H9 (cell line): Measurements from ENCODE around the gene NLRC3. TPM values are rescaled to one million over a fixed set of nuclear protein-coding genes. Genes with fewer than 3 reads are reported as not detected.

Source experiments
- DNase-seq: peaks from one replicate; pipeline ENCODE4 v3.0.0-alpha.2; 2017
- H2AFZ ChIP-seq: one replicate; pipeline ENCODE4 v1.6.1; 2013; ENCODE audit warnings: mild to moderate bottlenecking, low read length, control low read depth, moderate library complexity
- H2AK5ac ChIP-seq: 2 replicates; pipeline ENCODE4 v1.6.1; 2013; ENCODE audit warnings: low read length, control low read depth, mixed read lengths; ENCODE audit not compliant: insufficient read length
- H2BK120ac ChIP-seq: one replicate; pipeline ENCODE4 v1.6.1; 2013; ENCODE audit warnings: low read depth, mild to moderate bottlenecking, low read length, control low read depth, inconsistent platforms; ENCODE audit not compliant: poor library complexity, severe bottlenecking
- H2BK12ac ChIP-seq: 2 replicates; pipeline ENCODE4 v1.6.1; 2013; ENCODE audit warnings: low read length, control low read depth, mixed read lengths, low read depth; ENCODE audit not compliant: insufficient read length
- H2BK15ac ChIP-seq: 2 replicates; pipeline ENCODE4 v1.6.1; 2013; ENCODE audit warnings: low read depth, low read length, control low read depth
- H2BK20ac ChIP-seq: one replicate; pipeline ENCODE4 v1.6.1; 2013; ENCODE audit warnings: low read depth, mild to moderate bottlenecking, low read length, control low read depth, inconsistent platforms; ENCODE audit not compliant: poor library complexity, severe bottlenecking
- H2BK5ac ChIP-seq: 2 replicates; pipeline ENCODE4 v1.6.1; 2013; ENCODE audit warnings: low read length, control low read depth, mixed read lengths; ENCODE audit not compliant: insufficient read length
- H3K14ac ChIP-seq: 2 replicates; pipeline ENCODE4 v1.6.1; 2013; ENCODE audit warnings: low read length, control low read depth; ENCODE audit not compliant: insufficient read depth
- H3K18ac ChIP-seq: 2 replicates; pipeline ENCODE4 v1.6.1; 2013; ENCODE audit warnings: low read depth, mild to moderate bottlenecking, mixed read lengths, low read length, control low read depth; ENCODE audit not compliant: insufficient read length
- H3K23ac ChIP-seq: 2 replicates; pipeline ENCODE4 v1.6.1; 2013; ENCODE audit warnings: low read length, control low read depth, mixed read lengths, low read depth; ENCODE audit not compliant: insufficient read length
- H3K23me2 ChIP-seq: 2 replicates; pipeline ENCODE4 v1.6.1; 2013; ENCODE audit warnings: low read depth, mild to moderate bottlenecking, mixed read lengths, low read length, control low read depth; ENCODE audit not compliant: insufficient read length, poor library complexity, severe bottlenecking
- H3K27ac ChIP-seq: 2 replicates; pipeline ENCODE4 v1.5.1; 2013; ENCODE audit warnings: low read length, control low read depth, mixed read lengths, low read depth; ENCODE audit not compliant: insufficient read length
- H3K27me3 ChIP-seq: 2 replicates; pipeline ENCODE4 v1.6.1; 2013; ENCODE audit warnings: low read length, control low read depth, inconsistent platforms; ENCODE audit not compliant: insufficient read depth
- H3K4ac ChIP-seq: 2 replicates; pipeline ENCODE4 v1.6.1; 2013; ENCODE audit warnings: low read depth, mild to moderate bottlenecking, control low read depth, inconsistent platforms, low read length, moderate library complexity
- H3K4me1 ChIP-seq: 2 replicates; pipeline ENCODE4 v1.6.1; 2013; ENCODE audit warnings: low read length, control low read depth, inconsistent platforms; ENCODE audit not compliant: insufficient read depth
- H3K4me2 ChIP-seq: 2 replicates; pipeline ENCODE4 v1.6.1; 2013; ENCODE audit warnings: low read length, control low read depth, mixed read lengths; ENCODE audit not compliant: insufficient read length, insufficient read depth
- H3K56ac ChIP-seq: 2 replicates; pipeline ENCODE4 v1.6.1; 2013; ENCODE audit warnings: low read depth, mild to moderate bottlenecking, mixed read lengths, low read length, control low read depth; ENCODE audit not compliant: insufficient read length
- H3K79me1 ChIP-seq: 2 replicates; pipeline ENCODE4 v1.6.1; 2013; ENCODE audit warnings: low read depth, mild to moderate bottlenecking, moderate library complexity, low read length, control low read depth, inconsistent platforms; ENCODE audit not compliant: insufficient read depth, poor library complexity, severe bottlenecking
- H3K79me2 ChIP-seq: 2 replicates; pipeline ENCODE4 v1.6.1; 2013; ENCODE audit warnings: low read length, control low read depth, inconsistent platforms; ENCODE audit not compliant: insufficient read depth
- H3K9ac ChIP-seq: 2 replicates; pipeline ENCODE4 v1.6.1; 2013; ENCODE audit warnings: low read length, control low read depth, mixed read lengths; ENCODE audit not compliant: insufficient read length; ENCODE audit errors: extremely low read depth
- H3K9me3 ChIP-seq: one replicate; pipeline ENCODE4 v1.6.1; 2013; ENCODE audit warnings: low read depth, low read length, inconsistent platforms; ENCODE audit not compliant: control insufficient read depth
- H3T11ph ChIP-seq: one replicate; pipeline ENCODE4 v1.6.1; 2013; ENCODE audit warnings: mild to moderate bottlenecking, low read length, control low read depth, inconsistent platforms
- H4K20me1 ChIP-seq: one replicate; pipeline ENCODE4 v1.6.1; 2013; ENCODE audit not compliant: control insufficient read depth, insufficient read length, insufficient read depth
- H4K5ac ChIP-seq: 2 replicates; pipeline ENCODE4 v1.6.1; 2013; ENCODE audit warnings: low read depth, mild to moderate bottlenecking, mixed read lengths, low read length, control low read depth; ENCODE audit not compliant: insufficient read length
- H4K8ac ChIP-seq: replicated peaks from 2 replicates; pipeline ENCODE4 v1.6.1; 2013; ENCODE audit warnings: low read length, control low read depth, mixed read lengths, low read depth; ENCODE audit not compliant: insufficient read length
- H4K91ac ChIP-seq: 2 replicates; pipeline ENCODE4 v1.6.1; 2013; ENCODE audit warnings: low read depth, mild to moderate bottlenecking, moderate library complexity, mixed read lengths, low read length, control low read depth; ENCODE audit not compliant: insufficient read length
- H3K27ac Mint-ChIP-seq, 3 experiments: 2 replicates in 2 of 3; 3 replicates in 1 of 3; pipeline ENCODE4 v1.8.0; 2020 to 2021; ENCODE audit warnings: mixed read lengths in 3 of 3, mild to moderate bottlenecking in 1 of 3, moderate library complexity in 1 of 3
- H3K27me3 Mint-ChIP-seq: 2 replicates; pipeline ENCODE4 v1.8.0; 2021; ENCODE audit warnings: low read depth, mild to moderate bottlenecking, moderate library complexity, mixed read lengths
- H3K36me3 Mint-ChIP-seq, 3 experiments: 2 replicates in 2 of 3; 3 replicates in 1 of 3; pipeline ENCODE4 v1.8.0; 2020 to 2021; ENCODE audit warnings: low read depth in 3 of 3, mixed read lengths in 3 of 3; ENCODE audit not compliant: insufficient read depth in 1 of 3
- H3K4me1 Mint-ChIP-seq, 2 experiments: 2 replicates each; pipeline ENCODE4 v1.8.0; 2020; ENCODE audit warnings: mixed read lengths in 2 of 2
- H3K4me3 Mint-ChIP-seq, 2 experiments: 2 replicates in 1 of 2; 3 replicates in 1 of 2; pipeline ENCODE4 v1.8.0; 2020 to 2021; ENCODE audit warnings: mild to moderate bottlenecking in 2 of 2, mixed read lengths in 2 of 2, moderate library complexity in 1 of 2
- H3K9me3 Mint-ChIP-seq, 2 experiments: 2 replicates in 1 of 2; 3 replicates in 1 of 2; pipeline ENCODE4 v1.8.0; 2020; ENCODE audit warnings: mild to moderate bottlenecking in 2 of 2, mixed read lengths in 2 of 2, moderate library complexity in 1 of 2
- total RNA-seq: library from RNA; stranded (reverse); gene quantifications from 2 replicates; pipeline ENCODE4 v1.2.1, GENCODE V29; 2021
- TF ChIP-seq, protein P1 (sequence below): fragments of 200-600 bp; sonication (generic); conservative IDR thresholded peaks from 3 replicates; pipeline ENCODE4 v1.8.0; 2021; ENCODE audit warnings: antibody characterized with exemption, mild to moderate bottlenecking

Gene NLRC3
- total RNA-seq, 1 experiment from 2014 or later: 0.44 TPM

DNA sequence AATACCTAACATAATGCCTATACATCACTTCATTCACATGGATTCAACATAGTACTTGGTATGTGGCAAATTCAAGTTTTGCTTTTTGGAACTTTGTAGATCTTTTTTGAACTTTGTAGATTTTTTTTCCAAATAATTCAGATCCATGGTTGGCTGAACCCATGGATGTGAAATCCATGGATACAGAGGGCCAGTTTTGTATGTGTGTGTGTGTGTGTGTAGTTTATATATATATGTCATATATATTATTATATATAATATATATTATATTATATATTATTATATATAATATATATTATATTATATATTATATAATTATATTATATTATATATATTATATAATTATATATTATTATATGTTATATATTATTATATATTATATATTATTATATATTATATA, 48.0 kb downstream of the NLRC3 start:
- no peak overlapping the region for H4K5ac ChIP-seq
- no peaks in the 10 kb centered on the region for H3K9me3 ChIP-seq
- H3K56ac ChIP-seq: no peak overlapping the region
- H3K23ac ChIP-seq: no peak overlapping the region
- no peak overlapping the region for H4K8ac ChIP-seq
- Mint-ChIP-seq H3K9me3 (peaks cover 16 to 17% of the 10 kb centered on the region in 2 experiments; a peak in 4 of 5 replicates), H3K27ac (no peak overlapping the region), H3K36me3 (peaks cover 44 to 54% (median 53%) of the 10 kb centered on the region in 3 experiments), H3K4me3 (no peak overlapping the region), H3K27me3 (no peaks in the 10 kb centered on the region), H3K4me1 (no peaks in the 10 kb centered on the region)
- no peak overlapping the region for H2BK120ac ChIP-seq
- H2BK20ac ChIP-seq: no peak overlapping the region
- H3K14ac ChIP-seq: no peak overlapping the region
- TF ChIP-seq, protein P1, sequence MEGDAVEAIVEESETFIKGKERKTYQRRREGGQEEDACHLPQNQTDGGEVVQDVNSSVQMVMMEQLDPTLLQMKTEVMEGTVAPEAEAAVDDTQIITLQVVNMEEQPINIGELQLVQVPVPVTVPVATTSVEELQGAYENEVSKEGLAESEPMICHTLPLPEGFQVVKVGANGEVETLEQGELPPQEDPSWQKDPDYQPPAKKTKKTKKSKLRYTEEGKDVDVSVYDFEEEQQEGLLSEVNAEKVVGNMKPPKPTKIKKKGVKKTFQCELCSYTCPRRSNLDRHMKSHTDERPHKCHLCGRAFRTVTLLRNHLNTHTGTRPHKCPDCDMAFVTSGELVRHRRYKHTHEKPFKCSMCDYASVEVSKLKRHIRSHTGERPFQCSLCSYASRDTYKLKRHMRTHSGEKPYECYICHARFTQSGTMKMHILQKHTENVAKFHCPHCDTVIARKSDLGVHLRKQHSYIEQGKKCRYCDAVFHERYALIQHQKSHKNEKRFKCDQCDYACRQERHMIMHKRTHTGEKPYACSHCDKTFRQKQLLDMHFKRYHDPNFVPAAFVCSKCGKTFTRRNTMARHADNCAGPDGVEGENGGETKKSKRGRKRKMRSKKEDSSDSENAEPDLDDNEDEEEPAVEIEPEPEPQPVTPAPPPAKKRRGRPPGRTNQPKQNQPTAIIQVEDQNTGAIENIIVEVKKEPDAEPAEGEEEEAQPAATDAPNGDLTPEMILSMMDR: no peak
- no peak overlapping the region for H4K91ac ChIP-seq
- no peaks in the 10 kb centered on the region for H4K20me1 ChIP-seq
- H3K79me2 ChIP-seq: no peaks in the 10 kb centered on the region
- H2AFZ ChIP-seq: no peak overlapping the region
- H3T11ph ChIP-seq: no peak overlapping the region
- no peak overlapping the region for H2BK5ac ChIP-seq
- no peak overlapping the region for H2BK15ac ChIP-seq
- H3K4me2 ChIP-seq: no peak overlapping the region
- H3K23me2 ChIP-seq: no peaks in the 10 kb centered on the region
- H3K27ac ChIP-seq: no peak overlapping the region
- no peak overlapping the region for H3K18ac ChIP-seq
- H2AK5ac ChIP-seq: no peak overlapping the region
- no peaks in the 10 kb centered on the region for H3K27me3 ChIP-seq
- no peak overlapping the region for H2BK12ac ChIP-seq
- H3K79me1 ChIP-seq: no peaks in the 10 kb centered on the region
- H3K9ac ChIP-seq: no peak overlapping the region
- H3K4ac ChIP-seq: no peak overlapping the region
- DNase-seq: no peak
- no peaks in the 10 kb centered on the region for H3K4me1 ChIP-seq
